ENCODE data around the gene CPT1B. TPM values are rescaled to one million over a fixed set of nuclear protein-coding genes. Genes with fewer than 3 reads are reported as not detected.

Gene CPT1B
- total and polyA plus RNA-seq, 2 of the 8 experiments (the other 6 are each of a cell fraction or from before 2014, with no cell fraction given) = 34.2 to 36.2 TPM

DNA sequence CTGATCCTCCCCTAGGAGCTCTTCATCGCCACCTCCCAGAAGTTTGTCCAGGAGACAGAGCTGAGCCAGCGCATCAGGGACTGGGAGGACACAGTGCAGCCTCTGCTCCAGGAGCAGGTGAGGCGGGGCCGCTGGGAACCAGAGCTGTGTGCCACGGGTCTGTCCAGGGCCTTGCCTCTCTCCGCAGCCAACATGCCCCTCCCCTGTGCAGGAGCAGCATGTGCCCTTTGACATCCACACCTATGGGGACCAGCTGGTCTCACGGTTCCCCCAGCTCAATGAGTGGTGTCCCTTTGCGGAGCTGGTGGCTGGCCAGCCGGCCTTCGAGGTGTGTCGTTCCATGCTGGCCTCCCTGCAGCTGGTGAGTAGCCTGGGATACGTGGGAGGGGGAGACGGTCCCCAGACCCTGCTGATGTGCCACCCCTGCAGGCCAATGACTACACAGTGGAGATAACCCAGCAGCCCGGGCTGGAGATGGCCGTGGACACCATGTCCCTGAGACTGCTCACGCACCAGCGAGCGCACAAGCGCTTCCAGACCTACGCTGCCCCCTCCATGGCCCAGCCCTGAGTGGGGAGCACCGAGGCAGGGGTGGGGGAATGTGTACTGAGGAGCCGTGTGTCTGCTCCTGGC, 55.3 kb downstream of the CPT1B start (continued):
- TF ChIP-seq, protein P1, sequence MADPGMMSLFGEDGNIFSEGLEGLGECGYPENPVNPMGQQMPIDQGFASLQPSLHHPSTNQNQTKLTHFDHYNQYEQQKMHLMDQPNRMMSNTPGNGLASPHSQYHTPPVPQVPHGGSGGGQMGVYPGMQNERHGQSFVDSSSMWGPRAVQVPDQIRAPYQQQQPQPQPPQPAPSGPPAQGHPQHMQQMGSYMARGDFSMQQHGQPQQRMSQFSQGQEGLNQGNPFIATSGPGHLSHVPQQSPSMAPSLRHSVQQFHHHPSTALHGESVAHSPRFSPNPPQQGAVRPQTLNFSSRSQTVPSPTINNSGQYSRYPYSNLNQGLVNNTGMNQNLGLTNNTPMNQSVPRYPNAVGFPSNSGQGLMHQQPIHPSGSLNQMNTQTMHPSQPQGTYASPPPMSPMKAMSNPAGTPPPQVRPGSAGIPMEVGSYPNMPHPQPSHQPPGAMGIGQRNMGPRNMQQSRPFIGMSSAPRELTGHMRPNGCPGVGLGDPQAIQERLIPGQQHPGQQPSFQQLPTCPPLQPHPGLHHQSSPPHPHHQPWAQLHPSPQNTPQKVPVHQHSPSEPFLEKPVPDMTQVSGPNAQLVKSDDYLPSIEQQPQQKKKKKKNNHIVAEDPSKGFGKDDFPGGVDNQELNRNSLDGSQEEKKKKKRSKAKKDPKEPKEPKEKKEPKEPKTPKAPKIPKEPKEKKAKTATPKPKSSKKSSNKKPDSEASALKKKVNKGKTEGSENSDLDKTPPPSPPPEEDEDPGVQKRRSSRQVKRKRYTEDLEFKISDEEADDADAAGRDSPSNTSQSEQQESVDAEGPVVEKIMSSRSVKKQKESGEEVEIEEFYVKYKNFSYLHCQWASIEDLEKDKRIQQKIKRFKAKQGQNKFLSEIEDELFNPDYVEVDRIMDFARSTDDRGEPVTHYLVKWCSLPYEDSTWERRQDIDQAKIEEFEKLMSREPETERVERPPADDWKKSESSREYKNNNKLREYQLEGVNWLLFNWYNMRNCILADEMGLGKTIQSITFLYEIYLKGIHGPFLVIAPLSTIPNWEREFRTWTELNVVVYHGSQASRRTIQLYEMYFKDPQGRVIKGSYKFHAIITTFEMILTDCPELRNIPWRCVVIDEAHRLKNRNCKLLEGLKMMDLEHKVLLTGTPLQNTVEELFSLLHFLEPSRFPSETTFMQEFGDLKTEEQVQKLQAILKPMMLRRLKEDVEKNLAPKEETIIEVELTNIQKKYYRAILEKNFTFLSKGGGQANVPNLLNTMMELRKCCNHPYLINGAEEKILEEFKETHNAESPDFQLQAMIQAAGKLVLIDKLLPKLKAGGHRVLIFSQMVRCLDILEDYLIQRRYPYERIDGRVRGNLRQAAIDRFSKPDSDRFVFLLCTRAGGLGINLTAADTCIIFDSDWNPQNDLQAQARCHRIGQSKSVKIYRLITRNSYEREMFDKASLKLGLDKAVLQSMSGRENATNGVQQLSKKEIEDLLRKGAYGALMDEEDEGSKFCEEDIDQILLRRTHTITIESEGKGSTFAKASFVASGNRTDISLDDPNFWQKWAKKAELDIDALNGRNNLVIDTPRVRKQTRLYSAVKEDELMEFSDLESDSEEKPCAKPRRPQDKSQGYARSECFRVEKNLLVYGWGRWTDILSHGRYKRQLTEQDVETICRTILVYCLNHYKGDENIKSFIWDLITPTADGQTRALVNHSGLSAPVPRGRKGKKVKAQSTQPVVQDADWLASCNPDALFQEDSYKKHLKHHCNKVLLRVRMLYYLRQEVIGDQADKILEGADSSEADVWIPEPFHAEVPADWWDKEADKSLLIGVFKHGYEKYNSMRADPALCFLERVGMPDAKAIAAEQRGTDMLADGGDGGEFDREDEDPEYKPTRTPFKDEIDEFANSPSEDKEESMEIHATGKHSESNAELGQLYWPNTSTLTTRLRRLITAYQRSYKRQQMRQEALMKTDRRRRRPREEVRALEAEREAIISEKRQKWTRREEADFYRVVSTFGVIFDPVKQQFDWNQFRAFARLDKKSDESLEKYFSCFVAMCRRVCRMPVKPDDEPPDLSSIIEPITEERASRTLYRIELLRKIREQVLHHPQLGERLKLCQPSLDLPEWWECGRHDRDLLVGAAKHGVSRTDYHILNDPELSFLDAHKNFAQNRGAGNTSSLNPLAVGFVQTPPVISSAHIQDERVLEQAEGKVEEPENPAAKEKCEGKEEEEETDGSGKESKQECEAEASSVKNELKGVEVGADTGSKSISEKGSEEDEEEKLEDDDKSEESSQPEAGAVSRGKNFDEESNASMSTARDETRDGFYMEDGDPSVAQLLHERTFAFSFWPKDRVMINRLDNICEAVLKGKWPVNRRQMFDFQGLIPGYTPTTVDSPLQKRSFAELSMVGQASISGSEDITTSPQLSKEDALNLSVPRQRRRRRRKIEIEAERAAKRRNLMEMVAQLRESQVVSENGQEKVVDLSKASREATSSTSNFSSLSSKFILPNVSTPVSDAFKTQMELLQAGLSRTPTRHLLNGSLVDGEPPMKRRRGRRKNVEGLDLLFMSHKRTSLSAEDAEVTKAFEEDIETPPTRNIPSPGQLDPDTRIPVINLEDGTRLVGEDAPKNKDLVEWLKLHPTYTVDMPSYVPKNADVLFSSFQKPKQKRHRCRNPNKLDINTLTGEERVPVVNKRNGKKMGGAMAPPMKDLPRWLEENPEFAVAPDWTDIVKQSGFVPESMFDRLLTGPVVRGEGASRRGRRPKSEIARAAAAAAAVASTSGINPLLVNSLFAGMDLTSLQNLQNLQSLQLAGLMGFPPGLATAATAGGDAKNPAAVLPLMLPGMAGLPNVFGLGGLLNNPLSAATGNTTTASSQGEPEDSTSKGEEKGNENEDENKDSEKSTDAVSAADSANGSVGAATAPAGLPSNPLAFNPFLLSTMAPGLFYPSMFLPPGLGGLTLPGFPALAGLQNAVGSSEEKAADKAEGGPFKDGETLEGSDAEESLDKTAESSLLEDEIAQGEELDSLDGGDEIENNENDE (IDR thresholded peaks at IDR 0.05; ENCODE audit: insufficient replicate concordance, low read length) = no peak
- no peak for TF ChIP-seq NRF1 (IDR thresholded peaks at IDR 0.05; ENCODE audit: low read depth, low read length)
- TF ChIP-seq SAP30 (IDR thresholded peaks at IDR 0.05; ENCODE audit: insufficient read depth, insufficient replicate concordance, low read length) = no peak
- TF ChIP-seq MAX (IDR thresholded peaks at IDR 0.05) = no peak
- no peak for TF ChIP-seq RBBP5 (IDR thresholded peaks at IDR 0.05; ENCODE audit: borderline replicate concordance, low read depth, low read length)
- no peak for TF ChIP-seq GABPA (IDR thresholded peaks at IDR 0.05; ENCODE audit: borderline replicate concordance, insufficient read depth, low read length)
- TF ChIP-seq ATF3 (IDR thresholded peaks at IDR 0.05; ENCODE audit: insufficient read depth, low read depth, low read length) = no peak
